ENCODE results near the gene NAT16. TPM values are rescaled to one million over a fixed set of nuclear protein-coding genes. Genes with fewer than 3 reads are reported as not detected.
A peak's percentile ranks its signal among the peaks of the same experiment; 100 is the strongest.

NAT16 gene
- total RNA-seq, 2 donors from 2014 or later = 0.26 TPM; not detected in 1

GRCh38 chr7:101156277-101156676 is 23.8 kb downstream of the NAT16 start:
- TF ChIP-seq, protein P1, sequence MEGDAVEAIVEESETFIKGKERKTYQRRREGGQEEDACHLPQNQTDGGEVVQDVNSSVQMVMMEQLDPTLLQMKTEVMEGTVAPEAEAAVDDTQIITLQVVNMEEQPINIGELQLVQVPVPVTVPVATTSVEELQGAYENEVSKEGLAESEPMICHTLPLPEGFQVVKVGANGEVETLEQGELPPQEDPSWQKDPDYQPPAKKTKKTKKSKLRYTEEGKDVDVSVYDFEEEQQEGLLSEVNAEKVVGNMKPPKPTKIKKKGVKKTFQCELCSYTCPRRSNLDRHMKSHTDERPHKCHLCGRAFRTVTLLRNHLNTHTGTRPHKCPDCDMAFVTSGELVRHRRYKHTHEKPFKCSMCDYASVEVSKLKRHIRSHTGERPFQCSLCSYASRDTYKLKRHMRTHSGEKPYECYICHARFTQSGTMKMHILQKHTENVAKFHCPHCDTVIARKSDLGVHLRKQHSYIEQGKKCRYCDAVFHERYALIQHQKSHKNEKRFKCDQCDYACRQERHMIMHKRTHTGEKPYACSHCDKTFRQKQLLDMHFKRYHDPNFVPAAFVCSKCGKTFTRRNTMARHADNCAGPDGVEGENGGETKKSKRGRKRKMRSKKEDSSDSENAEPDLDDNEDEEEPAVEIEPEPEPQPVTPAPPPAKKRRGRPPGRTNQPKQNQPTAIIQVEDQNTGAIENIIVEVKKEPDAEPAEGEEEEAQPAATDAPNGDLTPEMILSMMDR (IDR thresholded peaks at IDR 0.05) = no peak
- no peak for TF ChIP-seq POLR2A (IDR thresholded peaks at IDR 0.05)

DNA sequence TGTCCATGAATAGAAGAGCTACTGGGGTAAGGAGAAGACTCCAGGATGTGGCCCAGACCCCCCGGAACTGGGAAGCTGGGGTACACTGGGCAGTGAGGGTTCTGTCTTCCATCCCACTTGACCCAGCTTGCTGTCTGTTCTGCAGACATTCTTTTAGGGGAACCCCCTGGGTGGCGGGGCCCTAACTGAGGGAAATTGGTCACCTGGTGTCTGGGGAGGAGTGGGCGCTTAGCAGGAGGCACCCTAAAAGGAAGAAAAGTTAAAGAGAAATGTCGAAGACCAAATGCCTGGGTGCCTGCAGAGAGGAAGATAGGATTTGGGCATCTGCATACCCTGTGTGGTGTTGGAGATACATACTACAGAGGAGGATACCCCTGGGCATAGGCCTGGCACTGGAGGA is 24.8 kb downstream of the NAT16 start:
- ATAC-seq (no peak), DNase-seq (no peak)
- TF ChIP-seq, protein P1 (IDR thresholded peaks at IDR 0.05) = no peak
- intact Hi-C loops (cut with DNase I) = no loop called here
- 32 to 44% methylated on average over 4 of the region's 4 CpGs for WGBS, 2 donors
- Histone ChIP-seq H3K4me1 (peaks cover 15% of the 10 kb centered on the region), H3K27me3 (no peaks in the 10 kb centered on the region), H3K36me3 (replicated peaks in 1 of 2; ENCODE audit: insufficient read depth in 1 of 2, low read depth in 2 of 2) (no peaks in the 10 kb centered on the region), H3K4me3 (peak overlapping the region; percentile 56 to 86), H3K9me3 (no peaks in the 10 kb centered on the region), H3K27ac (no peak overlapping the region)

More at GRCh38 chr7:101156277-101156676, 23.8 kb downstream of the NAT16 start:
- H3K4me1 ChIP-seq = peaks cover 15% of the 10 kb centered on the region
- 80 to 84% methylated on average over 5 to 6 of the region's 6 CpGs for WGBS, 2 donors
- ATAC-seq (no peak), DNase-seq (no peak)
- H3K27me3 ChIP-seq = no peaks in the 10 kb centered on the region
- H3K9me3 ChIP-seq = no peaks in the 10 kb centered on the region
- no peak overlapping the region for H3K4me3 ChIP-seq
- H3K36me3 ChIP-seq (replicated peaks in 1 of 2; ENCODE audit: insufficient read depth in 1 of 2, low read depth in 2 of 2) = no peaks in the 10 kb centered on the region
- H3K27ac ChIP-seq = no peak overlapping the region
- intact Hi-C loops (cut with DNase I) = no loop called here

DNA sequence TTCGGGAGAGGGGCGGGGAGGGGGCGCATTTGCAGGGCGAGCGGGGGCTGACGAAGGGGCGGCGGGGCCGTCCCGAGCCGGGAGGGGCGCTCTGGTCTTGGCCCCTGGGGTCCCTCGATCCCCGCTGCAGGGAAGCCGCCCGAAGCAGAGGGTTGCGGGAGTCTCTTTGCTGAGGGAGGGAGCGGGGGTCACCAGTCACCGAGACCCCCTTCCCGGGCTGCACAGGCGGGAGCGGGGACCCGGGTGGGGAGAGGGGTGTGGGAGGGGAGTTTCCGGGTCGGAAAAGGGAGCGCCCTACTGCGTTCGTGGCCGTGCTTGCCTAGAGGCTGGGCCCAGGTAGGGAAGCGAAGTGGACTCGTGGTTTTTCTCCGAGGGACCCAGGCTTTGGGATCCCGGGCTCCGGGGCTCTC is 25.4 kb downstream of the NAT16 start:
- peak overlapping the region; percentile 56 to 86 for H3K4me3 ChIP-seq
- H3K36me3 ChIP-seq (replicated peaks in 1 of 2; ENCODE audit: insufficient read depth in 1 of 2, low read depth in 2 of 2) = no peaks in the 10 kb centered on the region
- no peak for TF ChIP-seq POLR2A (IDR thresholded peaks at IDR 0.05)
- TF ChIP-seq, protein P1 (IDR thresholded peaks at IDR 0.05) = no peak
- DNase-seq (no peak), ATAC-seq (peak; percentile 4)
- H3K9me3 ChIP-seq = no peaks in the 10 kb centered on the region
- H3K27me3 ChIP-seq = no peaks in the 10 kb centered on the region
- intact Hi-C loops (cut with DNase I) = no loop called here
- peak overlapping the region in 1 of 4 donors; percentile 32 for H3K27ac ChIP-seq
- peaks cover 15% of the 10 kb centered on the region for H3K4me1 ChIP-seq
- 1 to 2% methylated on average over 11 to 31 of the region's 34 CpGs for WGBS, 2 donors

- WGBS, 2 donors = 3 to 7% methylated on average over 28 to 48 of the region's 51 CpGs
- Histone ChIP-seq H3K36me3 (replicated peaks in 1 of 2; ENCODE audit: insufficient read depth in 1 of 2, low read depth in 2 of 2) (no peaks in the 10 kb centered on the region), H3K27ac (peak within 1 kb of the TSS in 1 of 4 donors; percentile 32), H3K9me3 (no peaks in the 10 kb centered on the region), H3K27me3 (no peaks in the 10 kb centered on the region), H3K4me1 (peaks cover 15% of the 10 kb centered on the region), H3K4me3 (peak within 1 kb of the TSS; percentile 56 to 86)
- ATAC-seq = peak; percentile 99
- peak; percentile 96 to 98 (median 97) for DNase-seq
- TF ChIP-seq, protein P1 (IDR thresholded peaks at IDR 0.05) = no peak
- peak in 2 of 3 donors; percentile 14 to 23 for TF ChIP-seq POLR2A (IDR thresholded peaks at IDR 0.05)
- intact Hi-C loops (cut with DNase I) = no loop called here
These were observed 26.0 kb downstream of the NAT16 start, which contains the start of gene AP1S1 for GRCh38 chr7:101153969-101154692. AP1S1 (plus strand) TSS chr7:101154476; CDS start chr7:101154515, 39 bp downstream.

Measured in body of pancreas (tissue), 4 donors.